22Rv1 (cell line): ENCODE measurements around the gene SRPRB.

Experiments used
- ZFX ChIP-seq: fragments of 450-650 bp; IDR thresholded peaks from 2 replicates; pipeline ENCODE4 v1.6.1; 2017; ENCODE audit warnings: antibody characterized with exemption, borderline replicate concordance
- TF ChIP-seq, protein P1 (sequence below): fragments of 450-650 bp; IDR thresholded peaks from 2 replicates; pipeline ENCODE4 v1.5.1; 2017; ENCODE audit warnings: mild to moderate bottlenecking

DNA sequence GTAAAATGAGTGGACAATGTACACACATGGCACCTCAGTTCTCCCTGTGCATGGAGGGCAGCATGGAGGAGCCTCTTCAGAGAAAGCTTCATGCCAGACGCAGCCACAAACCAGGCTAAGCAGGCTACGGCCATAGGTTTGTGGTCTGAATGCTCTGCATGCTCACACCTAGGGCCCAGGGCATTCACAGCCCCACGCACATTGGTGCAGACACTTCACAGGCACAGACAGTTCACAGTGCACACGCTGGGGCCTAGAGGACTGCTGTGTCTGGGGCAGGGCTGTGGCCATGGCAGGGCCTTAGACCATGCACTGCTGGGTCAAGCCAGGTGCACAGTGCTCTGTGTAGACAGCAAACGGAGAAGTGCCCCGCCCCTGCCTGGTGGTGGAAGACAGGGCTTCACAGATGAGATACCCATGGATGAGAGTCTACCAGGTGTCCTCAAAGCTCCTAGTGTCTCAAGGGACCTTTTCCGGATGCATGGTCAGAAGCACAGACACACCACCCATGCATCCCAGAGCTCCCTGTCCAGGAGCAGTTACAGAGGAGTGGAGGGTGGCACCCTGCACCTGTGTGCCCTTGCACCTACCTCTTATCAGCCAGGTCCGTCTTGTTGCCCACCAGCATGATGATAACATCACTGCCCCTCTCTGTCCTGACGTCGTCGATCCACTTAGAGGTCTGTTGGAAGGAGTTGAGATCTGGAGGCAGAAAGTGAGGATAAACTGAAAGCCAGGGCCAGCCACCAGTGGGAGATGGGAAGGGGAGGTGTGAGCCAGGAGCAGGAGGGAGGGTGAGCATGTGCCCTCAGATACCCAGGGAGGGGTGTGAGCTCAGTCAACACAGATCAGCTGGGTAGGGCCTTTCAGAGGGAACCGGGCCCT lies 33.5 kb downstream of the SRPRB start:
- TF ChIP-seq, protein P1, sequence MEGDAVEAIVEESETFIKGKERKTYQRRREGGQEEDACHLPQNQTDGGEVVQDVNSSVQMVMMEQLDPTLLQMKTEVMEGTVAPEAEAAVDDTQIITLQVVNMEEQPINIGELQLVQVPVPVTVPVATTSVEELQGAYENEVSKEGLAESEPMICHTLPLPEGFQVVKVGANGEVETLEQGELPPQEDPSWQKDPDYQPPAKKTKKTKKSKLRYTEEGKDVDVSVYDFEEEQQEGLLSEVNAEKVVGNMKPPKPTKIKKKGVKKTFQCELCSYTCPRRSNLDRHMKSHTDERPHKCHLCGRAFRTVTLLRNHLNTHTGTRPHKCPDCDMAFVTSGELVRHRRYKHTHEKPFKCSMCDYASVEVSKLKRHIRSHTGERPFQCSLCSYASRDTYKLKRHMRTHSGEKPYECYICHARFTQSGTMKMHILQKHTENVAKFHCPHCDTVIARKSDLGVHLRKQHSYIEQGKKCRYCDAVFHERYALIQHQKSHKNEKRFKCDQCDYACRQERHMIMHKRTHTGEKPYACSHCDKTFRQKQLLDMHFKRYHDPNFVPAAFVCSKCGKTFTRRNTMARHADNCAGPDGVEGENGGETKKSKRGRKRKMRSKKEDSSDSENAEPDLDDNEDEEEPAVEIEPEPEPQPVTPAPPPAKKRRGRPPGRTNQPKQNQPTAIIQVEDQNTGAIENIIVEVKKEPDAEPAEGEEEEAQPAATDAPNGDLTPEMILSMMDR = no peak
- no peak for TF ChIP-seq ZFX
